Neural progenitor cell (in vitro differentiated cells): Measurements from ENCODE around the gene NEU4. TPM values are rescaled to one million over a fixed set of nuclear protein-coding genes. Genes with fewer than 3 reads are reported as not detected.
"Not testable (repeated sequence)": the region's sequence is repeated elsewhere in the genome, so short reads cannot be mapped to it uniquely, and the experiment has no call there.

ENCODE experiments used
- DNase-seq: peaks from one replicate; pipeline ENCODE4 v3.0.0-alpha.2; 2016; ENCODE audit warnings: low spot score
- H2AFZ ChIP-seq: fragments of 200-600 bp; sonication (generic); replicated peaks from 2 replicates; pipeline ENCODE4 v1.6.1; 2016; ENCODE audit warnings: antibody characterized with exemption
- H3F3A ChIP-seq: fragments of 200-600 bp; sonication (generic); 2 replicates; pipeline ENCODE4 v1.6.1; 2016; ENCODE audit warnings: antibody characterized with exemption, low read depth
- H3K27ac ChIP-seq: fragments of 200-600 bp; sonication (generic); 2 replicates; pipeline ENCODE4 v1.5.1; 2016; ENCODE audit warnings: mild to moderate bottlenecking
- H3K27me3 ChIP-seq: fragments of 200-600 bp; sonication (generic); 2 replicates; pipeline ENCODE4 v1.6.1; 2016; ENCODE audit warnings: mild to moderate bottlenecking, moderate library complexity
- H3K36me3 ChIP-seq: fragments of 200-600 bp; sonication (generic); 2 replicates; pipeline ENCODE4 v1.5.1; 2016
- H3K4me1 ChIP-seq: fragments of 200-600 bp; sonication (generic); 2 replicates; pipeline ENCODE4 v1.6.1; 2016; ENCODE audit warnings: mixed run types
- H3K4me2 ChIP-seq: fragments of 200-600 bp; sonication (generic); 2 replicates; pipeline ENCODE4 v1.6.1; 2016
- H3K4me3 ChIP-seq: fragments of 200-600 bp; sonication (generic); 2 replicates; pipeline ENCODE4 v1.5.1; 2016
- H3K79me2 ChIP-seq: fragments of 200-600 bp; sonication (generic); 2 replicates; pipeline ENCODE4 v1.6.1; 2016; ENCODE audit warnings: low read depth
- H3K9ac ChIP-seq: fragments of 200-600 bp; sonication (generic); 2 replicates; pipeline ENCODE4 v1.6.1; 2016
- H3K9me3 ChIP-seq: fragments of 200-600 bp; sonication (generic); 2 replicates; pipeline ENCODE4 v1.5.1; 2016; ENCODE audit warnings: low read depth
- H4K20me1 ChIP-seq: fragments of 200-600 bp; sonication (generic); 2 replicates; pipeline ENCODE4 v1.6.1; 2016; ENCODE audit warnings: low read depth
- H3K27ac Mint-ChIP-seq: 3 replicates; pipeline ENCODE4 v1.8.0; 2021; ENCODE audit warnings: mixed read lengths
- H3K27me3 Mint-ChIP-seq: 2 replicates; pipeline ENCODE4 v1.8.0; 2022; ENCODE audit warnings: low read depth, mild to moderate bottlenecking, inconsistent platforms, moderate library complexity, mixed read lengths; ENCODE audit not compliant: insufficient read depth
- H3K36me3 Mint-ChIP-seq: 3 replicates; pipeline ENCODE4 v1.8.0; 2021; ENCODE audit warnings: mixed read lengths
- H3K4me1 Mint-ChIP-seq: 3 replicates; pipeline ENCODE4 v1.8.0; 2021; ENCODE audit warnings: mixed read lengths
- H3K4me3 Mint-ChIP-seq: 3 replicates; pipeline ENCODE4 v1.8.0; 2021; ENCODE audit warnings: mild to moderate bottlenecking, moderate library complexity, mixed read lengths
- H3K9me3 Mint-ChIP-seq: 3 replicates; pipeline ENCODE4 v1.8.0; 2020; ENCODE audit warnings: mixed read lengths
- CTCF ChIP-seq: fragments of 200-600 bp; sonication (generic); IDR thresholded peaks from 2 replicates; pipeline ENCODE4 v1.5.1; 2017; ENCODE audit warnings: antibody characterized with exemption, mild to moderate bottlenecking
- EZH2 ChIP-seq: fragments of 200-600 bp; sonication (generic); IDR thresholded peaks from 2 replicates; pipeline ENCODE4 v1.6.1; 2017; ENCODE audit warnings: antibody characterized with exemption, mild to moderate bottlenecking, moderate library complexity
- EZH2phosphoT487 ChIP-seq: fragments of 200-600 bp; sonication (generic); IDR thresholded peaks from 2 replicates; pipeline ENCODE4 v1.6.1; 2017; ENCODE audit warnings: antibody characterized with exemption
- total RNA-seq: library from RNA; depleted of rRNA; stranded (reverse); fragments of >200 nt; gene quantifications from 2 replicates; pipeline ENCODE4 v1.2.3, GENCODE V29; 2015; ENCODE audit warnings: low replicate concordance

NEU4 gene
- total RNA-seq, 1 donor from 2014 or later = not detected

GRCh38 chr2:241816431-241817121 is 7.6 kb downstream of the NEU4 start:
- Histone ChIP-seq H3K4me3 (no peak overlapping the region), H3K36me3 (no peaks in the 10 kb centered on the region), H3K4me1 (peaks cover 9% of the 10 kb centered on the region), H3K27ac (no peak overlapping the region), H3K27me3 (no peaks in the 10 kb centered on the region), H3K79me2 (no peaks in the 10 kb centered on the region), H3K9me3 (no peaks in the 10 kb centered on the region), H2AFZ (no peak overlapping the region), H4K20me1 (no peaks in the 10 kb centered on the region), H3F3A (no peaks in the 10 kb centered on the region), H3K9ac (no peak overlapping the region), H3K4me2 (no peak overlapping the region)
- H3K27ac Mint-ChIP-seq = no peak overlapping the region
- TF ChIP-seq EZH2phosphoT487 = no peak
- TF ChIP-seq CTCF = no peak
- TF ChIP-seq EZH2 = no peak
- H3K27me3 Mint-ChIP-seq = no peaks in the 10 kb centered on the region
- no peak for DNase-seq
- peaks cover 10% of the 10 kb centered on the region for H3K4me1 Mint-ChIP-seq
- H3K4me3 Mint-ChIP-seq = no peak overlapping the region
- no peaks in the 10 kb centered on the region for H3K36me3 Mint-ChIP-seq
- H3K9me3 Mint-ChIP-seq = peaks cover 2% of the 10 kb centered on the region

GRCh38 chr2:241817126-241817820 is 8.3 kb downstream of the NEU4 start:
- no peak overlapping the region for H3K4me3 ChIP-seq

GRCh38 chr2:241817821-241818215 is 8.8 kb downstream of the NEU4 start:
- H4K20me1 ChIP-seq, H3K36me3 ChIP-seq, H3K27me3 Mint-ChIP-seq, H3K9me3 Mint-ChIP-seq, DNase-seq, H3K27me3 ChIP-seq, H3K27ac Mint-ChIP-seq, H3K79me2 ChIP-seq, H3K4me3 ChIP-seq, H3K9ac ChIP-seq, H3K4me1 ChIP-seq, H3K4me2 ChIP-seq, H3K4me1 Mint-ChIP-seq, H3K36me3 Mint-ChIP-seq, H3K9me3 ChIP-seq, H3F3A ChIP-seq, H3K4me3 Mint-ChIP-seq, H3K27ac ChIP-seq, H2AFZ ChIP-seq: not testable (repeated sequence)

More at GRCh38 chr2:241817126-241817820, 8.3 kb downstream of the NEU4 start:
- peaks cover 9% of the 10 kb centered on the region for H3K4me1 ChIP-seq
- no peak overlapping the region for H3K27ac ChIP-seq
- no peaks in the 10 kb centered on the region for H3K9me3 ChIP-seq
- peaks cover under 1% of the 10 kb centered on the region for H3F3A ChIP-seq
- no peak overlapping the region for H3K4me2 ChIP-seq
- Mint-ChIP-seq H3K27me3 (peaks cover under 1% of the 10 kb centered on the region), H3K4me3 (no peak overlapping the region), H3K36me3 (no peaks in the 10 kb centered on the region), H3K9me3 (peaks cover 2% of the 10 kb centered on the region), H3K27ac (no peak overlapping the region), H3K4me1 (peaks cover 10% of the 10 kb centered on the region)
- DNase-seq = no peak
- no peaks in the 10 kb centered on the region for H4K20me1 ChIP-seq
- no peaks in the 10 kb centered on the region for H3K27me3 ChIP-seq
- no peak for TF ChIP-seq CTCF
- no peak for TF ChIP-seq EZH2phosphoT487
- TF ChIP-seq EZH2 = no peak
- no peaks in the 10 kb centered on the region for H3K36me3 ChIP-seq
- H2AFZ ChIP-seq = no peak overlapping the region
- H3K9ac ChIP-seq = no peak overlapping the region
- no peaks in the 10 kb centered on the region for H3K79me2 ChIP-seq
